ENCODE results near the gene CIPC. TPM values are rescaled to one million over a fixed set of nuclear protein-coding genes. Genes with fewer than 3 reads are reported as not detected.

Gene CIPC
- total and polyA plus RNA-seq, 2 of the 4 experiments (the other 2 are of a cell fraction): 6.6 to 12.9 TPM

DNA sequence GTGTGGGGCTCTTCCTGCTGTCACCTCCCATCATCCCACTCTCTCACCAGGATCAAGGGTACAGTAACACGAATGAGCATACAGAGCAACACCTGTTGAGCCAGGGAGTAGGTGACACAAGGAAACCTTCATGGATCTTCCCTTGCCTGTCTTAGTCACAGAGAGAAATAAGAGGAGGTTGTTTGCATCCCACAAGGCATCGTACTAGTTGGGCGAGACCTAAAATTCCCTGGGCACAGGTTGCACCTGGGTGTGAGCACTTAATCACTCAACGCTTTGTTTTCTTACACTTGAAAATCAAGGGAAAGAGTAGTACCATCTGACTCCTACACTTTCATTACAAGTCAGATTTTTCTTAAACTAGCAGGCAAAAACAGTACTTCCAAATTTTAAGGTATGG, 16.6 kb downstream of the CIPC start:
- Histone ChIP-seq H2AK5ac (ENCODE audit: low read depth, low read length) (no peak overlapping the region), H3K4ac (ENCODE audit: low read depth, low read length) (no peak overlapping the region), H2BK5ac (ENCODE audit: low read depth, low read length, poor library complexity, severe bottlenecking) (no peak overlapping the region), H3K9me3 (ENCODE audit: control insufficient read depth, insufficient read depth, low read length) (no peaks in the 10 kb centered on the region), H2BK120ac (ENCODE audit: low read depth, low read length) (no peak overlapping the region), H3K27me3 (ENCODE audit: control insufficient read depth, insufficient read depth, low read length) (no peaks in the 10 kb centered on the region), H2BK15ac (ENCODE audit: low read depth, low read length) (no peak overlapping the region), H3K56ac (ENCODE audit: extremely low read depth, insufficient read depth, low read length) (no peak overlapping the region), H3K23ac (ENCODE audit: low read depth, low read length) (no peak overlapping the region), H4K91ac (ENCODE audit: insufficient read depth, low read depth, low read length) (no peak overlapping the region), H3K4me1 (ENCODE audit: control insufficient read depth, insufficient read depth, low read length) (no peaks in the 10 kb centered on the region), H3K79me1 (ENCODE audit: low read depth in 1 of 2, low read length in 2 of 2) (no peaks in the 10 kb centered on the region), H2AFZ (replicated peaks; ENCODE audit: low read length, poor library complexity) (no peak overlapping the region), H4K8ac (ENCODE audit: low read depth in 2 of 2, low read length in 2 of 2) (no peak overlapping the region), H3K14ac (replicated peaks; ENCODE audit: low read depth, low read length) (no peak overlapping the region), H2AK9ac (replicated peaks; ENCODE audit: low read depth, low read length, poor library complexity) (no peak overlapping the region), H4K5ac (ENCODE audit: low read depth, low read length) (no peak overlapping the region), H3K18ac (ENCODE audit: low read depth, low read length) (no peak overlapping the region), H2BK20ac (ENCODE audit: low read depth, low read length) (no peak overlapping the region), H3K9me1 (ENCODE audit: insufficient read depth, low read length) (peaks cover 4% of the 10 kb centered on the region; the same call in 1 of the 2 replicates), H3K4me2 (ENCODE audit: low read depth, low read length) (no peak overlapping the region), H3K27ac (ENCODE audit: insufficient read depth, low read length) (no peak overlapping the region), H3K36me3 (ENCODE audit: control insufficient read depth, insufficient read depth, low read length) (peaks cover 17% of the 10 kb centered on the region), H3K4me3 (ENCODE audit: insufficient read depth, low read depth, low read length) (no peak overlapping the region), H3K9ac (ENCODE audit: low read depth, low read length) (no peak overlapping the region), H4K20me1 (ENCODE audit: insufficient read depth, low read length) (no peaks in the 10 kb centered on the region)
- DNase-seq (no peak), ATAC-seq (ENCODE audit: low read depth) (no peak)
- intact Hi-C loops (cut with micrococcal nuclease): no loop called here
- no CpG with 5 or more reads among the region's 4 CpGs for WGBS, 2 experiments (ENCODE audit: extremely low coverage in 2 of 2, insufficient read length in 1 of 2)
- ChIA-PET CTCF (no interaction called here), POLR2A (ENCODE audit: unreplicated experiment) (no interaction called here)
- dilution Hi-C loops (cut with HindIII; ENCODE audit: low sequenced_read_pairs, unreplicated experiment): no loop called here
- no TSS peak for BruUV-seq (replicated peaks)
- TF ChIP-seq, protein P1, sequence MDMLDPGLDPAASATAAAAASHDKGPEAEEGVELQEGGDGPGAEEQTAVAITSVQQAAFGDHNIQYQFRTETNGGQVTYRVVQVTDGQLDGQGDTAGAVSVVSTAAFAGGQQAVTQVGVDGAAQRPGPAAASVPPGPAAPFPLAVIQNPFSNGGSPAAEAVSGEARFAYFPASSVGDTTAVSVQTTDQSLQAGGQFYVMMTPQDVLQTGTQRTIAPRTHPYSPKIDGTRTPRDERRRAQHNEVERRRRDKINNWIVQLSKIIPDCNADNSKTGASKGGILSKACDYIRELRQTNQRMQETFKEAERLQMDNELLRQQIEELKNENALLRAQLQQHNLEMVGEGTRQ (IDR thresholded peaks at IDR 0.05; ENCODE audit: low read depth, low read length): no peak
- TF ChIP-seq BHLHE40 (IDR thresholded peaks at IDR 0.05; ENCODE audit: low read depth, low read length): no peak
- TF ChIP-seq CHD1 (IDR thresholded peaks at IDR 0.05; ENCODE audit: low read depth, low read length): no peak
- TF ChIP-seq, protein P2, sequence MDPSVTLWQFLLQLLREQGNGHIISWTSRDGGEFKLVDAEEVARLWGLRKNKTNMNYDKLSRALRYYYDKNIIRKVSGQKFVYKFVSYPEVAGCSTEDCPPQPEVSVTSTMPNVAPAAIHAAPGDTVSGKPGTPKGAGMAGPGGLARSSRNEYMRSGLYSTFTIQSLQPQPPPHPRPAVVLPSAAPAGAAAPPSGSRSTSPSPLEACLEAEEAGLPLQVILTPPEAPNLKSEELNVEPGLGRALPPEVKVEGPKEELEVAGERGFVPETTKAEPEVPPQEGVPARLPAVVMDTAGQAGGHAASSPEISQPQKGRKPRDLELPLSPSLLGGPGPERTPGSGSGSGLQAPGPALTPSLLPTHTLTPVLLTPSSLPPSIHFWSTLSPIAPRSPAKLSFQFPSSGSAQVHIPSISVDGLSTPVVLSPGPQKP (IDR thresholded peaks at IDR 0.05; ENCODE audit: borderline replicate concordance, low read depth, low read length): no peak
- no peak for TF ChIP-seq MXI1 (IDR thresholded peaks at IDR 0.05; ENCODE audit: borderline replicate concordance, low read depth, low read length)
- TF ChIP-seq RFX5 (IDR thresholded peaks at IDR 0.05; ENCODE audit: low read depth, low read length): no peak
- TF ChIP-seq RCOR1 (IDR thresholded peaks at IDR 0.05; ENCODE audit: insufficient replicate concordance, low read length): no peak
- in situ Hi-C loops (cut with MboI; ENCODE audit: low sequenced_read_pairs): no loop called here

Data from IMR-90 (cell line).